ENCODE data around the gene DMBX1.

Gene DMBX1

DNA sequence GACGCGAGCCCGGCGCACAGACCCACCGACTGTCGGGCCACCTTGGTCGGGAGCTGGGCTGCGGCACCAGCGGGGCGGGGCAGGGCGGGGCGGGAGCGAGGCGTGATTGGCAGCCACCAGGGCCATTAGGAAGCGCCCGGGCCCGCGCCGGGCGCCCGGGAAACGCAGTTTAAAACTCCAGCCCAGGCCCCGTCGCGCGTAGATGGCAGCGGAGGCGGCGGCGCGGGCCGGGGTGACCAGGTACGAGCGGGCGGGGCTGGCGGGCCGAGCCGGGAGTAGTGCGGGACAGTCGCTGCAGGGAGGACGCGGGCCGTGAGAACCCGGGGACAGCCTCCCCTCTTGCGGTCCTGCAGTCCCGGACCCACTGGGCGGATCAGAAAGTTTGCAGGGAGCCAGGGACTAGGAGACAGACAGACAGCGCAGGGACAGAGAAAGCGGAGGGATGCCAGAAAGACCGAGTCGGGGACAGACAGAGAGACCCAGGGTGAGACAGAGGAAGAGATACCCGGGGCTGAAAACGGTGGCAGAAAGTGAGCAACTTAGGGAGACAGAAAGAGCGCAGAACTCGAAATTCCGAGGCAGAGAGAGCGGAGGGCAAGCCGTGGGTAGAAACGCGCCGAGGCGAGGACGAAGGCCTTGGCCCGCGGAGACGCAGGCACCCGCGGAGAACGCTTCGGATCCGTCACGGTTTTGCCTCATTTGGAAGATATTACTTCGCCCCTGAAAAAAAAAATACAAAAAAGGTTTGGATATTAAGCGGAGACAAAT lies at the start of gene DMBX1:
TSS of gene DMBX1 (plus strand) at position 199 of the 768 bp plus-strand sequence. CDS start 17,175 bp downstream, outside the sequence.
- no peak for DNase-seq (ENCODE audit: low read depth in 2 of 2)

DNA sequence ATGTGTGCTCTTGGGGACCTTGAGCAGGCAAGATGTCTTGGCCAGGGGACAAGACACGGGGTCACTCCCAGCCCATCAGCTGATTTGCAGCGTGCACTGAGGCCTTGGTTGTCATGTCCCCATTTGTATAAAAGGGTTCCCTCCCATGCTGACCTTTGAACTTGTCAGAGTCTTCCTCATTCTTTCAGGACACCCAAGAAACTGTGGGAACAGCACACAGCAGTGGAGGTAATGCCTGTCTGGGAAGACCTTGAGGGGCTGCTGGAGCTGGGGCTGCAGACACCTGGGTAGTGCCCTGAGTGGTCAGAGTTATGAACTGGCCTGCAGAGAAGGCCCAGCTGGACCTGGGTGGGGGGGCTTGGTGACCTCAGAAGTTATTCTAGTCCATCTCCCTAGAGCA lies 49.2 kb upstream of the DMBX1 start:
- no peak for DNase-seq (ENCODE audit: low read depth in 2 of 2)

DNA sequence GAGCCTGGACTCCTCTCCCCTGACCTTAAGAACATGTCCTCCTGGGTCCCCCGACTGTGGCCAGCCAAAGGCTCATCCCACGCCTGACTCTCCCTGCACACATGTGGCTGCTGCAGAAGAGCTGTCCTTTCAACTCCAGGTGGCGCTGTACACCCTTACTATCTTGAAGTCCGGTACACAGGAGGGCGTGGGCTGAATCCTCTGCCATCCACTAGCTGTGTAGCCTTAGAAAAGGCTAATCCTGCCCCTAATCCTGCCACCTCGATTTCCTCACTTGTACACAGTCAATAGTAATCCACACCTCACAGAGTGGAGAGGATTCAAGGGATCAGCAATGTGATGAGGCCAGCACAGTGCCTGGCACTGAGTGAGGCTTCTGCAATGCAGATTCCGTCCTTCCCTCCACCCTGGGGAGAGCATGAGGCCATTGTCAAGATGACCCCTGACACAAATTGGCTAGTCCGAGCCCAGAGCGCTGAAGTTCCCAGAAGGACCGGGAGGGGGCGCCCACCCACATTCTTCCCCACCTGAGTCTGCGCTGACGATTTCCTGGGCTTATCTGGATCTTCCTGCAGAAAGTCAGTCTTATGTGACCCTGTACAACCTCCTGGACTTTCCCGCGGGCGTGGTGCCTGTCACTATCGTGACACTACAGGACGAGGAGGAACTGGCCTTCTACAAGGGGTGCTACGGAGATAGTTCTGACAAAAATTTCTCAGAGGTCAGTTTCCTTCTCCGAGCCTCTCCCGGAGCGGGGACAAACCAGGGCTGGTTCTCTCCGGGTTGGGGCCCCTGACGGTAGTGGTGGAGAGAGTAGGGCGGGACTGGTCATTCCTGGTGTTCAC lies 47.1 kb upstream of the DMBX1 start:
- DNase-seq (ENCODE audit: low read depth in 2 of 2) = peak; percentile 23 to 68

DNA sequence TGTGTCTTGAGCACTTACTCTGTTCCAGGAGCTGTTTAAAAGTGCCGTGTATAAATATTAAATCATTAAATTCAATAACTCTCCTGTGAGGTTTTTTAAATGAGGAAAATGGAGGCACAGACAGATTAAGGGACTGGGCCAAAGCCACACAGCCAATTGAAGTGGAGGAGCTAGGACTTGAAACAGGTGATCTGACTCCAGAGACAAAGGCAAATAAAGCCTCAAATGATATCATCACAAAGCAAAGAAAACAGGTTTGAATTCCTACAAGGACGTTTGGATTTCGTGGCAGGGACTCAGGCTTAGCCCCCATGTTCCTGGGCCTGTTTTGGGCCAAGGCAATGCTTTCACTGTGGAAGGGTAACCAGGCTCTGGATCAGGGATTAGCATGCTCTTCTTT lies 45.2 kb upstream of the DMBX1 start:
- DNase-seq (ENCODE audit: low read depth in 2 of 2) = no peak

GRCh38 chr1:46445773-46446256 lies 43.8 kb upstream of the DMBX1 start:
- no peak for DNase-seq (ENCODE audit: low read depth in 2 of 2)

DNA sequence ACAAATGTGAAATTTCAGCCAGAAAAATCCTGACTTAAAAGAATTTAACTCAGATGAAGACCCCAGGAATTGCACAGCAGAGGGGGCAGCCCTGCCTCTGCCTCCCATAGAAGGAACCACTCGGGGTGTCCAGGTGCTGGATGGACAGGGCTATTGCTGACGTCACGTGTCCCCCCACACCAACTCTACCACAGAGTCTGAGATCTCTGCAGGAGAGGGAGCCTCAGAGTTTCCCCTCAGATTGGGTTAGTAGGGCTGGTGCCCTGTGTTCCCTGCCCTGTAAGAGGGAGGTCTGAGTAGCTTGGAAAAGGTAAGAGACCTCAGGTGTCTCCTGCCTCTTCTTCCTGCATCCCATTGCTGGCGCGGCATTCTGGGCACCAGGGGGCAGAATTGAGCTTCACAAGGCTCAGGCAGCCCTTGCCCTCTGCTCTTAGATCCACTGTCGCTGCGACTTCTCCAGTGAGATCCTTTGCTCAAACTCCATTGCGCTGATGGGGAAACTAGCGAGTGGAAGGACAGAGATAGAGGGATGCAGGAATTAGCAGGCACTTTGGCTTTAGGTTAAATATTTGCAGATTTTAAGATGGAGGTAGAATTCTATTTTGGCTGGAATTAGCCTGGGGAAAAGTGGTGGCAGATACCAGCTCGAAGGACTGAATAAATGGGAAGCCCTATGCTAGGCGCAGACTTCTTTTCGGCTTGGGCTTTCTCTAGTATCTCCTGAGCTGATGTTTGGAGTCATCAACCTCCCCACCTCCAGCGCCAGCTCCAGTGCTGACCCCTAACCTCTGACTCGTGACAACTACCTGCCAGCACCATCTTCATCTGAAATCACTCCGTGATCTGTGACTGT lies 42.8 kb upstream of the DMBX1 start:
- DNase-seq (ENCODE audit: low read depth in 2 of 2) = peak; percentile 32 to 70

DNA sequence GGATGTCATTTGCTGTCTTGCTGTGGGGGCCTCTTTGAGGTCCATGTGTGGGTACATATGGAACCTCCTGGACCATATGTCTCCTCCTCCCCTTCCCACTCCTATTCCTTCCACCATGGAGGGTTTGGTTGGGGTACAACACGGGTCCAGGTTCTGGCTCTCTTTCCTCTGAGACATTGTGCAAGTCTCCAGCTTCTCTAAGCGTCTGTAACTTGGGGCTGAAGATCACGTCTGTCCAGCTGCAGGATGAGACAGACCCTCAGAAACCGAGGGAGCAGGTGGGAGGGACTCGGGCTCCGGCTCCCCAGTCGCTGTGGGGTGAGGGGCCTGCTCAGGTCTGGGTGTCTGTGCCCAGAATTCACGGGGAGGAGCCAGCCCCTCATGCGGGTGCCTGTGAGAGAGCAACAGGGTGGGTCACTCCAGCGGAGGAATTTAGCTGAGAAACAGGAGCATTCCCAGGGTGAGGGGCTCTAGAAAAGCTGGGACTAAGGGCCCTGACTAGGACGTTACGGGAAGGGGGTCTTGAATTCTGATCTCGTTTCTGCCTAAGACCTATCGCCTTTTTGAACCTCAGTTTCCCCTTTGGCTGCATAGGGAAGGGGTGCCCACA lies 42.0 kb upstream of the DMBX1 start:
- DNase-seq (ENCODE audit: low read depth in 2 of 2) = no peak

- DNase-seq (ENCODE audit: low read depth in 2 of 2) = no peak
Observed at GRCh38 chr1:46448109-46448911, 41.3 kb upstream of the DMBX1 start.

DNA sequence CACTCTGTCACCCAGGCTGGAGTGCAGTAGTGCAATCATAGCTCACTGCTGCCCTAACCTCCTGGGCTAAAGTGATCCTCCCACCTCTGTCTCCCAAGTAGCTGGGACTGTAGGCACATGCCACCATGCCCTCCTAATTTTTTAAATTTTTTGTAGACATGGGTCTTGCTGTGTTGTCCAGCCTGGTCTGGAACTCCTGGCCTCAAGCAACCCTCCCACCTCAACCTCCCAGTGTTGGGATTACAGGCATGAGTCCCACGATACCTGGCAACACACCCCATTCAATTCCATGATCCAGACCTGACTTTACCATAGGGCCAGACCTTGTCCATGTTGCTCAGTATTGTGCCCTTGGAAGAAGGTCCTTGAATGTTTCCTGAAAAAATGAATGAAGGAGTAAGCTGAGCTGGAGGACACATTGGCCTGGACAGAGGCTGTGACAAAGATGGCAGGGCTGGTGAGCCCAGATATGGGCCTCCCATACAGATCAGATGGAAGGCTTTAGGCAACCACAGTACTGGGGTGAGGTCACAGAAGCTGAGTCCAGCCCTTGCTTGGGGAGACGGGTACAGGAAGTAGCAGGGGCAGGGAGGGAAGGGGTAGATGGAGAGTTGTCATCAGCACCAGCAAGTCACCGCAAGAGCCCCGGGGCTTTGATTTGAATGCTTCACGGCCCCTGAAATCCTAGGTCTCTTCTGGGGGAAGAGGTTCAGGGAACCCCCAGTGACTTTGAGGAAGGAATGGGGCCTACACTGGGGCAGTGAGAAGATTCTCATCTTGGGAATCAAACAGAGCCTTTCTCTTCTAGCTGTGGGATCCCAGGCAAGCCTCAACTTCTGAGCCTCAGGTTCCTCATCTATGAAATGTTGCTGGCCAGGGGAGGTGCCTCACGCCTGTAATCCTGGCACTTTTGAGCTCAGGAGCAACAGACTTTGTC lies 40.1 kb upstream of the DMBX1 start:
- DNase-seq (ENCODE audit: low read depth in 2 of 2) = no peak

GRCh38 chr1:46450160-46450517 lies 39.5 kb upstream of the DMBX1 start:
- no peak for DNase-seq (ENCODE audit: low read depth in 2 of 2)

GRCh38 chr1:46451948-46452930 lies 37.4 kb upstream of the DMBX1 start:
- no peak for DNase-seq (ENCODE audit: low read depth in 2 of 2)

DNA sequence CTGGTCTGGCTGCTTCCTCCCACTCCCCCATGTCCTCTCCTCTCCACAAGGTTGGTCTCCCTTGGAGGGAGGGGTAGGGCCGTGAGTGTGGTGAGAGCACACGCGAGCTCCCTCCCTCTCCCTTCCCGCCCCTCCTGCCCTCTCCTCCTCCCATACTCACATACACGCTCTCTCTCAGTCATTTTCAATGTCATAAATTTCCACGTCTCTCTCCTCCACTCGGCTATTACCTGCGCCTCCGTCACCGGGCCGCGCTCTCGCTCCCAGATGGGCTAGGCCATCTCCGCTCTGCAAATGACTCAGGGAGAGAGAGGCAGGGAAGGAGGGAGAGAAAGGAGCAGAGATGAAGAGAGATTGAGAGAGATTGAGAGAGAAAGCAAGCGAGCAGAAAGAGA lies 36.7 kb upstream of the DMBX1 start:
- DNase-seq (ENCODE audit: low read depth in 2 of 2) = no peak

DNA sequence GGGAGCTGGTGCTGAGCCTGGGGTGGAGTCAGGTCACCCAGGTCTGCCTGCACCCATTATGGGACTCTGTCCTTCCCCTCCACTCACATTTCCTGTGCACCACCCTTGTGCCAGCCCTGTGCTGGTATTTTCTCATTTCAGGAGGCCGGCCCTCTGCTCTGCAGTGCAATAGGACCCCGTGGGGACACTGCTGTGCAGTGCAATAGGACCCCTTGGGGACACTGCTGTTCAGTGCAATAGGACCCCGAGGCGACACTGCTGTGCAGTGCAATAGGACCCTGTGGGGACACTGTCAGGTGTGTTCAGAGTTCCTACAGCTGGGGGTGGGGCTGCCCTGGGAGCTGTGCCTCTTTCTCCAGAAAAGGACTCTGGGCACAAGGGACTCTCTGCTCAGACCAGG lies 36.2 kb upstream of the DMBX1 start:
- no peak for DNase-seq (ENCODE audit: low read depth in 2 of 2)

DNA sequence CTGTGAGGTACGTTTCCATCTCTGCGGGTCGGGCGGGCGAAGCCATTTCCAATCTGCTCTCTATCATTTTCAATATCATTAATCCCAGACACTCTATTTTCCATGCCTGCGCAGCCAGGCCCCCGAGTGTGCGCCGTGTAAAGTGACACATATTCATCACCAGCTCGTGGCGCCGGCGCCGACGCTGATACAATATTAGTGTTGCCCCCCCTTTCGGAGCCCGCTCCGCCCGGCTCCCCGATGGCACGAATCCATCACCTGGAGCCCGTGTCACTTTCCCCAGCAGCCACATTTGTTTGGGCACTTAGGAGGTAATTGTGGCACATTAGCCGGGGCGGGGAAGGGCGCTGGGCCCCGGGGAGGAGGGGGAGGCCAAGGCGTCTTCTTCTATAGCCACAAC lies 33.7 kb upstream of the DMBX1 start:
- no peak for DNase-seq (ENCODE audit: low read depth in 2 of 2)

GRCh38 chr1:46456411-46456963 lies 33.1 kb upstream of the DMBX1 start:
- DNase-seq (ENCODE audit: low read depth in 2 of 2) = no peak

DNA sequence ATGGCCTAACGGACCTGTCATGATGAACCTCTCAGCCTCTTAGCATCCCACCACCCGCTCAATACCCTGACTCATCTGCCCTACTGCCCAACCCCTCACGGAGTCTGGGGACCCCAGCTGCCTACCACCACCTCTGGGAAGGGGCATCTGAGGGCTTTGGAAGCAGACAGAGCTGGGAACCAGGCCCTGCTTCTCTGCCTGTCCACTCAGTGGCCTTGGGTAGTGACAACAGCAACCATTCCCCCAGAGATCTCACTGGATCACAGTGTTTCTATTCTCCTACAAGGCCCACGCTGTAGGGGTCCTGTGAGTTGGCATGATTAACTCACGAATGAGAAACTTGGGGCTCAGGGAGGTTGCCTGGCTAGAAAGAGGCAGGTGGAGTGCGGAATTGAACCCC lies 32.5 kb upstream of the DMBX1 start:
- DNase-seq (ENCODE audit: low read depth in 2 of 2) = no peak

- DNase-seq (ENCODE audit: low read depth in 2 of 2) = no peak
Observed at GRCh38 chr1:46458190-46458589, 31.4 kb upstream of the DMBX1 start.

GRCh38 chr1:46458846-46459245 lies 30.8 kb upstream of the DMBX1 start:
- DNase-seq (ENCODE audit: low read depth in 2 of 2) = no peak

Measured in stimulated activated CD4-positive, alpha-beta T cell treated with anti-CD3 and anti-CD28 coated beads, Interleukin-1b, Interleukin-23, amount 100 ng/mL, for 1 hour (primary cell).